ENCODE results near the gene RNF207. TPM values are rescaled to one million over a fixed set of nuclear protein-coding genes. Genes with fewer than 3 reads are reported as not detected.

RNF207 gene
- total RNA-seq, 1 donor from 2014 or later, result 34.5 TPM

DNA sequence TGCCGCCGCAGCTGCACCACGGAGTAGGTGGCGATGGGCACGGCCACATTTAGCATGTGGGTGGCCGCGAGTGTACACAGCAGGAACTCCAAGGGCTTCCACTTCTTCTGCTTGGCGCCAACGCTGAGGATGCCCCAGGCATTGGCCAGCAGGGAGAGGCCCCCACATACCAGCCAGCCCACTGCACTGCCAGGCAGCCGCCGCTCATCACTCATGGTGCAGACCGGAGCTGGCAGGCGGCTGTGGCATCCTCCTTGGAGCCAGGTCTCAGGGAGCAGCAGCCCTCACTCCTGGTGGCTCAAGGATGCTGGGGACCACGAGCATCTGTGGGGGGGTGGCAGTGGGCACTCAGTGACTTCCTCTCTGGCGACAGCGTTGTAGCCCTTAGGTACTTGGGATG is 48.8 kb downstream of the RNF207 start:
- no peak for DNase-seq (ENCODE audit: extremely low spot score, unreplicated experiment)
- Mint-ChIP-seq H3K4me3 (no peak overlapping the region), H3K9me3 (no peaks in the 10 kb centered on the region), H3K4me1 (ENCODE audit: unreplicated experiment) (no peaks in the 10 kb centered on the region), H3K27me3 (peaks cover 55% of the 10 kb centered on the region), H3K36me3 (no peaks in the 10 kb centered on the region), H3K27ac (no peak overlapping the region)
- TF ChIP-seq, protein P1, sequence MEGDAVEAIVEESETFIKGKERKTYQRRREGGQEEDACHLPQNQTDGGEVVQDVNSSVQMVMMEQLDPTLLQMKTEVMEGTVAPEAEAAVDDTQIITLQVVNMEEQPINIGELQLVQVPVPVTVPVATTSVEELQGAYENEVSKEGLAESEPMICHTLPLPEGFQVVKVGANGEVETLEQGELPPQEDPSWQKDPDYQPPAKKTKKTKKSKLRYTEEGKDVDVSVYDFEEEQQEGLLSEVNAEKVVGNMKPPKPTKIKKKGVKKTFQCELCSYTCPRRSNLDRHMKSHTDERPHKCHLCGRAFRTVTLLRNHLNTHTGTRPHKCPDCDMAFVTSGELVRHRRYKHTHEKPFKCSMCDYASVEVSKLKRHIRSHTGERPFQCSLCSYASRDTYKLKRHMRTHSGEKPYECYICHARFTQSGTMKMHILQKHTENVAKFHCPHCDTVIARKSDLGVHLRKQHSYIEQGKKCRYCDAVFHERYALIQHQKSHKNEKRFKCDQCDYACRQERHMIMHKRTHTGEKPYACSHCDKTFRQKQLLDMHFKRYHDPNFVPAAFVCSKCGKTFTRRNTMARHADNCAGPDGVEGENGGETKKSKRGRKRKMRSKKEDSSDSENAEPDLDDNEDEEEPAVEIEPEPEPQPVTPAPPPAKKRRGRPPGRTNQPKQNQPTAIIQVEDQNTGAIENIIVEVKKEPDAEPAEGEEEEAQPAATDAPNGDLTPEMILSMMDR (conservative IDR thresholded peaks at IDR 0.05), result no peak

DNA sequence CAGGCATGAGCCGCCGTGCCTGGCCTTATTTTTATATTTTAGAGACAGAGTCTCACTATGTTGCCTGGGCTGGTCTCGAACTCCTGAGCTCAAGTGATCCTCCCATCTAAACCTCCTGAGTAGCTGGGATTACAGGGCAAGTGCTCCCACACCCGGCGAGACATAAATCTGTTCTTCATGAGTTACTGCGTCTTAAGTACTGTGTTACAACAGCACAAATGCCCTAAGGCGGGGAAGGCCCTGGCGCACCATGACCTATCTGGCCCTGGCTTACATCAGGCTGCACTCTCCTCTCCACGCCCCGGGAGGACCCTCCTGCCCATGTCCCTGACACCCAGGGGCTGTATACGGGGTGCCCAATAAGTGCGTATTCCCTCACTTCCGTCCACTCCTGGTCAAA is 50.7 kb downstream of the RNF207 start:
- no peaks in the 10 kb centered on the region for H3K9me3 Mint-ChIP-seq
- H3K36me3 Mint-ChIP-seq, result no peaks in the 10 kb centered on the region
- no peak for DNase-seq (ENCODE audit: extremely low spot score, unreplicated experiment)
- H3K4me1 Mint-ChIP-seq (ENCODE audit: unreplicated experiment), result no peaks in the 10 kb centered on the region
- H3K27ac Mint-ChIP-seq, result no peak overlapping the region
- TF ChIP-seq, protein P1 (conservative IDR thresholded peaks at IDR 0.05), result no peak
- peaks cover 39% of the 10 kb centered on the region for H3K27me3 Mint-ChIP-seq
- no peak overlapping the region for H3K4me3 Mint-ChIP-seq

GRCh38 chr1:6257541-6258069 is 51.7 kb downstream of the RNF207 start:
- no peaks in the 10 kb centered on the region for H3K36me3 Mint-ChIP-seq

DNA sequence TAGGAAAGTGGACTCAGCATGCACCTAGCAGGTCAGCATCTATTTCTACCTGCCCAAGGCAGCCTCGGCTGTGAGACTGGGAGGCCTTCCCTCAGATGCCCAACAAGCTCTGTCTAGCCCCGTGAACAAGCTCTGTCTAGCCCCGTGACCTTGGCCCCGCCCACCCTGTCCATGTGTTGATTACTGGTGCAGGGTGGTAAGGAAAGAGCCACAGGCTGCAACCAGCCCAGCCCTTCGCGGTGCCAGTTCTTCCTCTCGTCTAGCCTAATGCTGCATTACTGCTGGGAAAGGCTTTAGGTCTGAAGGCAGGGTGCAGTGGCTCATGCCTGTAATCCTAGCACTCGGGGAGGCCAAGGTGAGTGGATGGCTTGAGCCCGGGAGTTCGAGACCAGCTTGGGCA is 52.8 kb downstream of the RNF207 start:
- no peak for DNase-seq (ENCODE audit: extremely low spot score, unreplicated experiment)
- no peaks in the 10 kb centered on the region for H3K4me1 Mint-ChIP-seq (ENCODE audit: unreplicated experiment)
- peaks cover 33% of the 10 kb centered on the region for H3K27me3 Mint-ChIP-seq
- TF ChIP-seq, protein P1 (conservative IDR thresholded peaks at IDR 0.05), result no peak
- H3K36me3 Mint-ChIP-seq, result no peaks in the 10 kb centered on the region
- H3K4me3 Mint-ChIP-seq, result peak overlapping the region; percentile 78
- H3K9me3 Mint-ChIP-seq, result no peaks in the 10 kb centered on the region
- H3K27ac Mint-ChIP-seq, result peak overlapping the region; percentile 18

More at GRCh38 chr1:6257541-6258069, 51.7 kb downstream of the RNF207 start:
- H3K4me1 Mint-ChIP-seq (ENCODE audit: unreplicated experiment), result no peaks in the 10 kb centered on the region
- peaks cover 38% of the 10 kb centered on the region for H3K27me3 Mint-ChIP-seq
- H3K9me3 Mint-ChIP-seq, result no peaks in the 10 kb centered on the region
- no peak overlapping the region for H3K27ac Mint-ChIP-seq
- TF ChIP-seq, protein P1 (conservative IDR thresholded peaks at IDR 0.05), result no peak
- no peak overlapping the region for H3K4me3 Mint-ChIP-seq
- DNase-seq (ENCODE audit: extremely low spot score, unreplicated experiment), result no peak

GRCh38 chr1:6259491-6260362 is 53.8 kb downstream of the RNF207 start:
- peak; percentile 83 for DNase-seq (ENCODE audit: extremely low spot score, unreplicated experiment)
- H3K9me3 Mint-ChIP-seq, result no peaks in the 10 kb centered on the region
- no peaks in the 10 kb centered on the region for H3K36me3 Mint-ChIP-seq
- H3K4me1 Mint-ChIP-seq (ENCODE audit: unreplicated experiment), result no peaks in the 10 kb centered on the region
- peak overlapping the region; percentile 78 for H3K4me3 Mint-ChIP-seq
- H3K27ac Mint-ChIP-seq, result peak overlapping the region; percentile 18
- TF ChIP-seq, protein P1 (conservative IDR thresholded peaks at IDR 0.05), result no peak
- H3K27me3 Mint-ChIP-seq, result peaks cover 30% of the 10 kb centered on the region
